Breast epithelium (tissue), 4 donors: ENCODE results near the gene RASAL1. TPM values are rescaled to one million over a fixed set of nuclear protein-coding genes. Genes with fewer than 3 reads are reported as not detected.

Experiments
- DNase-seq, 2 donors: peaks; one replicate each; pipeline ENCODE4 v3.0.0-alpha.2; 2019; ENCODE audit warnings: low spot score in 2 of 2
- H3K27ac ChIP-seq, 2 donors: fragments of 200-600 bp; sonication (generic) in 1 of 2; one replicate each; pipeline ENCODE4 v1.5.1; 2016 to 2019; ENCODE audit warnings: mild to moderate bottlenecking in 1 of 2
- H3K27me3 ChIP-seq, 2 donors: fragments of 200-600 bp; sonication (generic) in 1 of 2; one replicate each; pipeline versions ENCODE4 v1.5.1 to v1.6.0; 2017 to 2019; ENCODE audit warnings: control low read depth in 1 of 2, mild to moderate bottlenecking in 1 of 2
- H3K36me3 ChIP-seq: fragments of 200-600 bp; one replicate; pipeline ENCODE4 v1.5.1; 2019
- H3K4me1 ChIP-seq, 2 donors: fragments of 200-600 bp; sonication (generic); one replicate each; pipeline ENCODE4 v1.5.1; 2016 to 2019; ENCODE audit warnings: control low read depth in 1 of 2
- H3K4me3 ChIP-seq, 3 donors: fragments of 200-600 bp; sonication (generic); 1 replicate in 2 of 3; 2 replicates in 1 of 3; pipeline ENCODE4 v1.5.1; 2016 to 2019; ENCODE audit warnings: mild to moderate bottlenecking in 3 of 3, moderate library complexity in 2 of 3
- H3K9me3 ChIP-seq, 2 donors: fragments of 200-600 bp; sonication (generic) in 1 of 2; one replicate each; pipeline ENCODE4 v1.5.1; 2016 to 2019; ENCODE audit warnings: control low read depth in 1 of 2
- POLR2A ChIP-seq: fragments of 450-650 bp; IDR thresholded peaks from one replicate; pipeline ENCODE4 v1.6.1; 2016; ENCODE audit warnings: antibody characterized with exemption, mild to moderate bottlenecking, moderate library complexity
- POLR2AphosphoS5 ChIP-seq, 3 donors: sonication (generic); formaldehyde crosslinking; IDR thresholded peaks; one replicate each; pipeline ENCODE4 v1.6.1; 2017; ENCODE audit warnings: antibody characterized with exemption in 3 of 3
- intact Hi-C: fragments of 100-400 bp; cut with DNase I; formaldehyde crosslinking; loops from one replicate; pipeline ENCODE4 v1.15.1; 2023; ENCODE audit warnings: low total_unique reads
- total RNA-seq, 3 donors: library from RNA; depleted of rRNA; stranded (reverse); fragments of >200 nt; gene quantifications; one replicate each; pipeline ENCODE4 v1.1.0, GENCODE V29; 2016
- TF ChIP-seq, protein P1 (sequence below), 3 donors: fragments of 450-650 bp; IDR thresholded peaks; one replicate each; pipeline ENCODE4 v1.5.1; 2016 to 2017; ENCODE audit warnings: antibody characterized with exemption in 3 of 3, mild to moderate bottlenecking in 3 of 3, moderate library complexity in 3 of 3

Gene RASAL1
- total RNA-seq, 3 donors from 2014 or later = 1.3 to 6.7 TPM; not detected in 1

DNA sequence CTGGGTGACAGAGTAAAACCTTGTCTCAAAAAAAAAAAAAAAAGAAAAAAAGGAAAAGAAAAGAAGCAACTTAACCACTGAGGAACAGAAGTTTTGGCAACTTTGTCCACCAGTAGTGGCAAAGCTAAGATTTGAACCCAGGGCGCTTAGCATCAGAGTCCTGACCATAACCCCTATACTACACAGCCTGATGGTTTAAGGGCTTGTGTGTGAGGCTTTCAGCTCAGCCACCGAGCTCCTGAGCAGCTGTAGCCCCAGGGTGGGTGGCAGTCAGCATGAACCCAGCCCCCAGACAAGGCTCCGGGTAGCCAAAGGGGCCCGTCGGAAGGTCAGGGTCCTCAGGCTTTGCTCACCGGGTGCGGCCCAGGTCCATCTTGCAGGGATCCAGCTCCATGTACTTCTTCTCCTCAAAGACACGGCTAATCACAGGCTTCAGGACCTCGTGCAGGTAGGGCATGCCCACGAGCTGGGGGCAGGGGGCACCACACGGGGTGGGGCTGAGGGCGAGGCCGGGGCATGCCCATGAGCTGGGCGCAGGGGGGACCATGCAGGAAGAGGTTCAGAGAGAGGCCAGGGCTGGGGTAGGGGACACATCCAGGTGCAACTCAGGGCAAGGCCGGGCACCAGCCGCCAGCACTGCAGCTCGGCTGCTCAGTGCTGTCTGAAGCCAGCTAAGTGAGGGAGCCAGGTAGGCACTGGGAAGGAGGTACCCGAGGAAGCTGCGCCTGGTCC lies 20.9 kb downstream of the RASAL1 start:
- no peaks in the 10 kb centered on the region for H3K4me1 ChIP-seq
- TF ChIP-seq POLR2A (no peak), POLR2AphosphoS5 (IDR thresholded peaks at IDR 0.05) (no peak)
- TF ChIP-seq, protein P1, sequence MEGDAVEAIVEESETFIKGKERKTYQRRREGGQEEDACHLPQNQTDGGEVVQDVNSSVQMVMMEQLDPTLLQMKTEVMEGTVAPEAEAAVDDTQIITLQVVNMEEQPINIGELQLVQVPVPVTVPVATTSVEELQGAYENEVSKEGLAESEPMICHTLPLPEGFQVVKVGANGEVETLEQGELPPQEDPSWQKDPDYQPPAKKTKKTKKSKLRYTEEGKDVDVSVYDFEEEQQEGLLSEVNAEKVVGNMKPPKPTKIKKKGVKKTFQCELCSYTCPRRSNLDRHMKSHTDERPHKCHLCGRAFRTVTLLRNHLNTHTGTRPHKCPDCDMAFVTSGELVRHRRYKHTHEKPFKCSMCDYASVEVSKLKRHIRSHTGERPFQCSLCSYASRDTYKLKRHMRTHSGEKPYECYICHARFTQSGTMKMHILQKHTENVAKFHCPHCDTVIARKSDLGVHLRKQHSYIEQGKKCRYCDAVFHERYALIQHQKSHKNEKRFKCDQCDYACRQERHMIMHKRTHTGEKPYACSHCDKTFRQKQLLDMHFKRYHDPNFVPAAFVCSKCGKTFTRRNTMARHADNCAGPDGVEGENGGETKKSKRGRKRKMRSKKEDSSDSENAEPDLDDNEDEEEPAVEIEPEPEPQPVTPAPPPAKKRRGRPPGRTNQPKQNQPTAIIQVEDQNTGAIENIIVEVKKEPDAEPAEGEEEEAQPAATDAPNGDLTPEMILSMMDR (IDR thresholded peaks at IDR 0.05) = no peak
- no peaks in the 10 kb centered on the region for H3K36me3 ChIP-seq
- intact Hi-C loops = no loop called here
- H3K27me3 ChIP-seq = no peaks in the 10 kb centered on the region
- H3K9me3 ChIP-seq = no peaks in the 10 kb centered on the region
- DNase-seq = no peak
- H3K4me3 ChIP-seq = no peak overlapping the region
- H3K27ac ChIP-seq = no peak overlapping the region

DNA sequence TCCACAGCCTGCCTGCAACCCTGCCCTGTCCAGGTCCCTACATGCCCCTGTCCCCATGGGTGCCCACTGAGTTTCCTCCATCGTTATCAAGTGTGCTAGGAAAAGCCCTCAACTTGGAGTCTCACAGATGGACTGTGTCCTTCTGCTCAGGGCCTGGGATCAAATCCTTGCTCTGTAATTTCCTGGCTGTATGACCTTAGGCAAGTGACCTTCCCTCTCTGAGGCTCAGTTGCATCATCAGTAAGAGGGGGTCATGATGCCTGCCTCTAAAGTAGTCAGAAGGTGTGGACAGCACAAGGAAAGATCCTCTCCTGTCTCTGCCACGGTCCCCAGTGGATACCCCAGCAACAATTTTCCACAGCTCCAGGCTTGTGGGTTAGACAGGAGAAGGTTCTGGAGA lies 22.2 kb downstream of the RASAL1 start:
- Histone ChIP-seq H3K9me3 (no peaks in the 10 kb centered on the region), H3K36me3 (no peaks in the 10 kb centered on the region), H3K27ac (no peak overlapping the region), H3K4me1 (no peaks in the 10 kb centered on the region), H3K4me3 (no peak overlapping the region), H3K27me3 (no peaks in the 10 kb centered on the region)
- DNase-seq = no peak
- intact Hi-C loops = no loop called here
- TF ChIP-seq, protein P1 (IDR thresholded peaks at IDR 0.05) = no peak
- TF ChIP-seq POLR2AphosphoS5 (IDR thresholded peaks at IDR 0.05) = no peak

DNA sequence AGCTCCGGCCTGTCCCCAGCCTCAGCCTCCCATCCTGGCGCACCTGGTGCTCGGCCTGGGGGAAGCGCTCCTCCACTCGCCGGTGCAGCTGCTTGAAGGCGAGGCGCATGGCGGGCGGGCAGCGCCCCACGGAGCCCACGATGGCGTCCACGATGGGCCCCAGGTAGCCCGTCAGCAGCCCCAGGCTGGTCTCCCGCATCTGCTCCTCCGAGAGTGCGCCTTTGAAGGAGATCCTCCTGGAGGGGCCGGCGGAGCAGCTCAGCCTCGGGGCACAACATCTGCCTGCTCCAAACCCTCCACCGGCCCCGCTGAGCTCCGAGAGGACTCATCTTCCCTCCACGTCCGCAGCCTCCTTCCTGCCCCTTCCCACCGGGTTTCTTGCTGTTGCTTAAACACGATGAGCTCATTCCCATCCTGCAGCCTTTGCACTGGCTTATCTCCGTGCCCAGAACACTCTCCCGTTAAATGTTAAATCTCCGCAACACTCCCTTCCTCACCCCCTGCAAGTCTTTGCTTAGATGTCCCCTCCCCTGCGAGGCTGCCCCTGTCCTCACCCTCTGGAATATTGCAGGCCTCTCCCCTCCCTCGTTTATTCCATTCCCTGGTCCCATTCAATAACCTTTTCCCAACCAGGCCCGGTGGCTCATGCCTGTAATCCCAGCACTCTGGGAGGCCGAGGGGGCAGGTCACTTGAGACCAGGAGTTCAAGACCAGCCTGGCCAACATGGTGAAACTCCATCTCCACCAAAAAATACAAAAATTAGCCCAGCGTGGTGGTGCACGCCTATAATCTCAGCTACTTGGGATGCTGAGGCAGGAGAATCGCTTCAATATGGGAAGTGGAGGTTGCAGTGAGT lies 23.3 kb downstream of the RASAL1 start:
- no peak for TF ChIP-seq POLR2A
- TF ChIP-seq, protein P1 (IDR thresholded peaks at IDR 0.05) = no peak
- TF ChIP-seq POLR2AphosphoS5 (IDR thresholded peaks at IDR 0.05) = no peak
- no peaks in the 10 kb centered on the region for H3K9me3 ChIP-seq
- H3K36me3 ChIP-seq = no peaks in the 10 kb centered on the region
- DNase-seq = no peak
- no peaks in the 10 kb centered on the region for H3K4me1 ChIP-seq
- intact Hi-C loops = no loop called here
- H3K4me3 ChIP-seq = no peak overlapping the region
- H3K27me3 ChIP-seq = no peaks in the 10 kb centered on the region
- H3K27ac ChIP-seq = no peak overlapping the region

DNA sequence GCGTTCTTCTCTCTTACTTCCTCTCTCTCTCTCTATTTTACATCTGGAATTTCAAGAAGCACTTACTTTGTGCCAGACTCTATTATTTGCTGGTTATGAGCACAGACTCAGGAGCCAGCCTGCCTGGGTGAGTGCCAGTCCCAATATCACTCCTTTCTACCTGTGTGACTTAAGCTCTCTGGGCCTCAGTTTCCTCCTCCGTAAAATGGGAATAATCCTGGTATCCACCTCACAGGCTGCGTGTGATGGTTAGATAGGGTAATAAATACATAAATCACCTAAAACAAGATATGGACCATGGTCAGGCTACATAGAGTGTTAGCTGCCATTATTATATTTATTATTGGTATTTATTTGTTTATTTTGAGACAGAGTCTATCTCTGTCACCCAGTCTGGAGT lies 24.3 kb downstream of the RASAL1 start:
- DNase-seq = no peak
- no peak overlapping the region for H3K27ac ChIP-seq
- TF ChIP-seq, protein P1 (IDR thresholded peaks at IDR 0.05) = no peak
- TF ChIP-seq POLR2AphosphoS5 (IDR thresholded peaks at IDR 0.05) (no peak), POLR2A (no peak)
- H3K4me3 ChIP-seq = no peak overlapping the region
- no peaks in the 10 kb centered on the region for H3K9me3 ChIP-seq
- intact Hi-C loops = no loop called here
- no peaks in the 10 kb centered on the region for H3K27me3 ChIP-seq
- no peaks in the 10 kb centered on the region for H3K36me3 ChIP-seq
- no peaks in the 10 kb centered on the region for H3K4me1 ChIP-seq
